Measurements from ENCODE around the gene TRPT1. TPM values are rescaled to one million over a fixed set of nuclear protein-coding genes. Genes with fewer than 3 reads are reported as not detected.

The TRPT1 gene, protein sequence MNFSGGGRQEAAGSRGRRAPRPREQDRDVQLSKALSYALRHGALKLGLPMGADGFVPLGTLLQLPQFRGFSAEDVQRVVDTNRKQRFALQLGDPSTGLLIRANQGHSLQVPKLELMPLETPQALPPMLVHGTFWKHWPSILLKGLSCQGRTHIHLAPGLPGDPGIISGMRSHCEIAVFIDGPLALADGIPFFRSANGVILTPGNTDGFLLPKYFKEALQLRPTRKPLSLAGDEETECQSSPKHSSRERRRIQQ
- 37.9 to 45.7 TPM (median 42.2 TPM) in 3 replicates for total RNA-seq
- long read RNA-seq, transcript TRPT1-203 (7 exons, 865 nt), result minor isoform, 9 of 56 reads
- long read RNA-seq, transcript TRPT1-201 (8 exons, 962 nt), result major isoform, 17 of 56 reads
- long read RNA-seq, partial matches to known transcripts, result 4 of 56 reads
- long read RNA-seq, other reads (novel, unspliced or antisense), result 26 of 56 reads

DNA sequence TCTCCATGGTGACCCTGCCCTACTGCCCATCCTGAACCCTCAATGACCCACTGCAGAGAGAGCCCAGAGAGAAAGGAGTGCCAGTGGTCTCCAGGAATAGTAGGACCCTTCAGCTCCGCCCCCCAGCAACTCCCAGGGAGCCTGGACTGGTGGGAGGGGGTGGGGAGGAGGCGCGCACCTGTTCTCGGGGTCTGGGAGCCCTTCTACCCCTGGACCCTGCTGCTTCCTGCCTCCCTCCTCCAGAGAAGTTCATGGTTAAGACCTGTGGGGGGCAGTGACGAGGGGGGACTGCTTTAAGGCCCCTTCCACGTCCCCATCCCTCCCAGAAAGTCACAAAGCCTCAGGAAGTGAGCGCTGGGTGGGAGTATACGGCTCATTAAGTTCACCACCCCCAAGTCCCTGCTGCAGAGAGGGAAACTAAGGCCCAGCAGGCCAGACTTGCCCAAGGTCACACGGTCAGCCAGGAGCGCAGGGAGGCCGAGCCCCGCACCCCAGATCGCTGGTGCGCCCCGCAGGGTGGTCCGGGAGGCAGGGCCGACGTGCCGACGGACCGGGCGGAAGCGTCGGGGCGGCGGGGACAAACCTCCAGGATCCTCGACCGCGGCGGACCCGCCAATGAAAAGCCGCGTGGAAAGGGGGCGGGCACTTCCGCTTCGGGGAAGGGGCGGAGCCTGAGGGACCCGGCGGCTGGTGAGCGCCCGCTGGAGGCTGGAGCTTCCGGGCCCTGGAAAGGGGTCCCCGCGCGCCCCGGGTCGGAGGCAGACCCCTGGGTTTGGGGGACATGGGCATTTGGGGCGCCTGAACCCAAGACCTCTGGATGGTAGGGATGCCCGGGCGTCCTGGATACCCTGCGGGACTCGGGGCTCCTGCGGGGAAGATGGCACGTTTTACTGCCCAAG is at the start of gene TRPT1, which contains the start of gene NUDT22:
TSS of gene TRPT1 (minus strand) at position 579 of the 899 bp plus-strand sequence. CDS start at position 253, 326 bp downstream.
TSS of gene NUDT22 (plus strand) at position 667 of the 899 bp plus-strand sequence. CDS start 379 bp downstream, outside the sequence.
- H3K4me3 Mint-ChIP-seq (ENCODE audit: unreplicated experiment), result peak within 1 kb of the TSS; percentile 81
- peak within 1 kb of the TSS; percentile 87 for H3K27ac Mint-ChIP-seq (ENCODE audit: unreplicated experiment)
- H3K9me3 Mint-ChIP-seq (ENCODE audit: low read depth), result no peaks in the 10 kb centered on the region
- peak; percentile 95 for DNase-seq (ENCODE audit: low spot score)
- H3K36me3 Mint-ChIP-seq (ENCODE audit: low read depth), result no peaks in the 10 kb centered on the region
- peaks cover 40% of the 10 kb centered on the region for H3K4me1 Mint-ChIP-seq (ENCODE audit: low read depth)
- TF ChIP-seq, protein P1, sequence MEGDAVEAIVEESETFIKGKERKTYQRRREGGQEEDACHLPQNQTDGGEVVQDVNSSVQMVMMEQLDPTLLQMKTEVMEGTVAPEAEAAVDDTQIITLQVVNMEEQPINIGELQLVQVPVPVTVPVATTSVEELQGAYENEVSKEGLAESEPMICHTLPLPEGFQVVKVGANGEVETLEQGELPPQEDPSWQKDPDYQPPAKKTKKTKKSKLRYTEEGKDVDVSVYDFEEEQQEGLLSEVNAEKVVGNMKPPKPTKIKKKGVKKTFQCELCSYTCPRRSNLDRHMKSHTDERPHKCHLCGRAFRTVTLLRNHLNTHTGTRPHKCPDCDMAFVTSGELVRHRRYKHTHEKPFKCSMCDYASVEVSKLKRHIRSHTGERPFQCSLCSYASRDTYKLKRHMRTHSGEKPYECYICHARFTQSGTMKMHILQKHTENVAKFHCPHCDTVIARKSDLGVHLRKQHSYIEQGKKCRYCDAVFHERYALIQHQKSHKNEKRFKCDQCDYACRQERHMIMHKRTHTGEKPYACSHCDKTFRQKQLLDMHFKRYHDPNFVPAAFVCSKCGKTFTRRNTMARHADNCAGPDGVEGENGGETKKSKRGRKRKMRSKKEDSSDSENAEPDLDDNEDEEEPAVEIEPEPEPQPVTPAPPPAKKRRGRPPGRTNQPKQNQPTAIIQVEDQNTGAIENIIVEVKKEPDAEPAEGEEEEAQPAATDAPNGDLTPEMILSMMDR (IDR thresholded peaks at IDR 0.05), result peak; percentile 64
- H3K27me3 Mint-ChIP-seq (ENCODE audit: low read depth), result no peaks in the 10 kb centered on the region

DNA sequence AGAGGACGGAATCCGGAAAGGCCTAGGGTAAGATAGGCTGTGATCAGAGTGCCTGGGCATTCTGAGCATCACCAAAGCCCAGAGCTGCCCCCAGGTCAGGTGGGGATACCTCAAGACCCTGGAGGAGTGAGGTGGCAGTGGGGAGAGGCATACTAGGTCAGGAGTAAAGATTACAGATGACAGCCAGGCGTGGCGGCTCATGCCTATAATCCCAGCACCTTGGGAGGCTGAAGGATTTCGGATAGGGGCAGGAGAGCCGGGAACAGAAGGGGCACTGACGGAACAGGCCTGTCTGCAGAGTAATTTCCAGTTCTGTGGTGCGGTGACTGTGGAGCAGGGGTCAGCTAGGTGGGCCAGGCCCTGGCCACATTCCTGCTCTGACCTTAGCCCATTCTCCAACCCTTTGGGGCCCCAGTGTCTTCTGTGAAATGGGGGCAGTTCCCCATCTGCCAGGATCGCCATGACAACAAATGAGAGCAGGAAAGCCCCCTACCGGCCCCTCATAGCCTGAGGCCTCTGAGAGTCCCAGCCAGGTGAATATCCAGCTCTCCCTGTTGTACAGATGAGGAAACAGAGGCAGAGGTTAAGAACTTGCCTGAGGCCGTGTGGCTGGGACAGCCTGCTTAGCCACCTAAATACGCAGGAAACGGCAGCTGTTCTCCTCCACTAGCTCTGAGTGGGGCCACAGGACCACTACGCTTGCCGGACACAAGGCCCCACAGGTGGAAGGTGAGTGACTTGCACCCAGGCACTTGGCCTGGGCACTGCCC is 49.2 kb upstream of the TRPT1 start:
- TF ChIP-seq, protein P1 (IDR thresholded peaks at IDR 0.05), result no peak
- H3K27ac Mint-ChIP-seq (ENCODE audit: unreplicated experiment), result no peak overlapping the region
- H3K9me3 Mint-ChIP-seq (ENCODE audit: low read depth), result no peaks in the 10 kb centered on the region
- no peaks in the 10 kb centered on the region for H3K27me3 Mint-ChIP-seq (ENCODE audit: low read depth)
- H3K36me3 Mint-ChIP-seq (ENCODE audit: low read depth), result peaks cover 6% of the 10 kb centered on the region
- DNase-seq (ENCODE audit: low spot score), result no peak
- H3K4me1 Mint-ChIP-seq (ENCODE audit: low read depth), result peaks cover 19% of the 10 kb centered on the region
- no peak overlapping the region for H3K4me3 Mint-ChIP-seq (ENCODE audit: unreplicated experiment)

DNA sequence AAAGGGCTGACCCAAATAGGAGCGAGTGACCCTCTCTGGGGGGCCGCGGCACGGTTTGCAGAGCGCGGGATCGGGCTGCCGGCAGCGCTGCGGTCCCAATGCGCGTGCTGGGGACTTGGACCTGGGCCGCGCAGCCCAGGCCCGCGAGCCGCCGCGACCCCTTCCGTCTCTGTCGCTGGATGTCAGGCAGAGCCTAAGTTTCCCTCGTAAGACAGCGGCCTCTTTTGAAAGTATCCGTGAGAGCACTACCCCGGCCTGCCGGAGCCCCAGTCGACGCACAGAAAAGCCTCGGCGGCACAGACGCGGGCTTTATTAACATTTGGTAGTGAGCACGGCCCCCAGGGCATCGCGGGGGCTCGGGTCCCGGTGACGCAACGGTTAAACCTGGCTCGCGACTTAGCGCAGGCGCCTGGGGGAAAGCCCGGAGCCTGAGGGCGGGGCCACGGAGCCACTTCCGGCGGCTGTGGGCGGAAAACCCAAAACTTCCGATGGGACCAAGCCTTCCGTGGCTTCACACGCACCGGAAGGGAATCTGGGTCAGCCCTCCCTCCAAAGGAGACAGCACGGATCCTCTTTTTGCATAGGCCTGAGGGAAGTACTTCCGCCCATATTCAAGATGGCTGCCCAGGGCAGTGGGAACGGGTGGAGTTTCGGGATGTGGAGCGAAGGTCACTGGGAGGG is 43.7 kb upstream of the TRPT1 start:
- Mint-ChIP-seq H3K36me3 (ENCODE audit: low read depth) (peaks cover 6% of the 10 kb centered on the region), H3K27me3 (ENCODE audit: low read depth) (no peaks in the 10 kb centered on the region), H3K4me3 (ENCODE audit: unreplicated experiment) (peak overlapping the region; percentile 91), H3K4me1 (ENCODE audit: low read depth) (peaks cover 25% of the 10 kb centered on the region), H3K9me3 (ENCODE audit: low read depth) (no peaks in the 10 kb centered on the region), H3K27ac (ENCODE audit: unreplicated experiment) (peak overlapping the region; percentile 99)
- no peak for DNase-seq (ENCODE audit: low spot score)
- TF ChIP-seq, protein P1 (IDR thresholded peaks at IDR 0.05), result peak; percentile 66

DNA sequence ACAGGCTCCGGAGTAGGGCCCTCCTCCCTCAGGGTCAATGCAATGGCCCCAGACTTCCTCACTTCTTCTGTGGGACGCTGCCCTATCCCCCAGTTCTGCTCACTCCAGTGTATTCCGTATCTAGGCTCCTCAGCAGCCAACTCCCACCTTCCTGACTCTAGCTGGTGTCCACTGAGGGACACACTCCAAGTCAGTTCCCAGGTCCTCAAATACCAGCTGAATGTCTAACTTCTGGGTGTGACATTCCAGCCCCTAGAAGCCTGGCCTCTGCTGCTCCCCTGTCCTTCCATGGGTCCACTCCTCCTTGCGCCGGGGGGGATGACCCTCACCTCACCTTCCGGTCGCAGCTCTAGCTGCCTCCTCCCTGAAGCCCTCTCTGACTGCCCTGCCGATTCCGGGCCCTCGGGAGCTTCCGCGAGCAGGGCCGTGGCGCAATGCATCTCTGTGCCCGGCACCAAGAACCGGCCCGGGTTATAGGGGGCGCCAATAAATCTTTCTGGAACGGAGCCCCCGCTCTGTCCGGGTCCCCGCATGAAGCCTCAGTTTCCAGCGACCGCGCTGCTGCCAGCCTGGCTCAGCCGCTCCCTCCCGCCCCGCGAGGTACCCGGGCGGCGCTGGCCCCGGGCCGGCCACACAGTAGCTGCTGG is 43.0 kb upstream of the TRPT1 start:
- peaks cover 6% of the 10 kb centered on the region for H3K36me3 Mint-ChIP-seq (ENCODE audit: low read depth)
- TF ChIP-seq, protein P1 (IDR thresholded peaks at IDR 0.05), result no peak
- no peaks in the 10 kb centered on the region for H3K9me3 Mint-ChIP-seq (ENCODE audit: low read depth)
- DNase-seq (ENCODE audit: low spot score), result no peak
- H3K4me1 Mint-ChIP-seq (ENCODE audit: low read depth), result peaks cover 25% of the 10 kb centered on the region
- peak overlapping the region; percentile 91 for H3K4me3 Mint-ChIP-seq (ENCODE audit: unreplicated experiment)
- H3K27ac Mint-ChIP-seq (ENCODE audit: unreplicated experiment), result peak overlapping the region; percentile 99
- H3K27me3 Mint-ChIP-seq (ENCODE audit: low read depth), result no peaks in the 10 kb centered on the region

Measured in chondrocyte (in vitro differentiated cells).